AG20443 (cell line): ENCODE measurements around the gene CORO2A.

Experiments
- DNase-seq: peaks from one replicate; pipeline ENCODE4 v3.0.0; 2012; ENCODE audit warnings: low spot score, mixed read lengths

The CORO2A gene, protein sequence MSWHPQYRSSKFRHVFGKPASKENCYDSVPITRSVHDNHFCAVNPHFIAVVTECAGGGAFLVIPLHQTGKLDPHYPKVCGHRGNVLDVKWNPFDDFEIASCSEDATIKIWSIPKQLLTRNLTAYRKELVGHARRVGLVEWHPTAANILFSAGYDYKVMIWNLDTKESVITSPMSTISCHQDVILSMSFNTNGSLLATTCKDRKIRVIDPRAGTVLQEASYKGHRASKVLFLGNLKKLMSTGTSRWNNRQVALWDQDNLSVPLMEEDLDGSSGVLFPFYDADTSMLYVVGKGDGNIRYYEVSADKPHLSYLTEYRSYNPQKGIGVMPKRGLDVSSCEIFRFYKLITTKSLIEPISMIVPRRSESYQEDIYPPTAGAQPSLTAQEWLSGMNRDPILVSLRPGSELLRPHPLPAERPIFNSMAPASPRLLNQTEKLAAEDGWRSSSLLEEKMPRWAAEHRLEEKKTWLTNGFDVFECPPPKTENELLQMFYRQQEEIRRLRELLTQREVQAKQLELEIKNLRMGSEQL

GRCh38 chr9:98192503-98193335 is at the start of gene CORO2A:
CORO2A (minus strand) TSS chr9:98192637; CDS start chr9:98157660, 34,977 bp downstream.
- peak; percentile 95 for DNase-seq

GRCh38 chr9:98241357-98242300 is 49.2 kb upstream of the CORO2A start:
- DNase-seq = no peak

DNA sequence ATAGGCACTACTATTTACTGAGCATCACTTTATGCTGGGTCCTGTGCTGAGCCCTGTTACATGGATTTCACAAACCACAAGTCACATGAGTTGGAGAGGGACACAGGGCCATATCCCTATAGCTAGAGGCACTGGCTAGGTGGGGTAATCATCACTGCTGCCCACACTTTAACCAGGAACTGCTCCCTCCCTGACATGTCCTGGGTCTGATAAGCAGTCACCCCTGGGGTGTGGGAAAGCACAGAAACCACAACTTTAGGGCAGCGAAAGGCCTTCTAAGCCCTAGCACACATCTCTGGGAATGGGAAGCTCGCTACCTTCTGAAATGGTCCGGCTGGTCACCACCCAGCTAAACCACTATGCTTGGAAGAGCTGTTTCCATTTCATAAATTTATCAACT is 48.0 kb upstream of the CORO2A start:
- DNase-seq = no peak

- DNase-seq = no peak
Observed at GRCh38 chr9:98236901-98237487, 44.6 kb upstream of the CORO2A start.

DNA sequence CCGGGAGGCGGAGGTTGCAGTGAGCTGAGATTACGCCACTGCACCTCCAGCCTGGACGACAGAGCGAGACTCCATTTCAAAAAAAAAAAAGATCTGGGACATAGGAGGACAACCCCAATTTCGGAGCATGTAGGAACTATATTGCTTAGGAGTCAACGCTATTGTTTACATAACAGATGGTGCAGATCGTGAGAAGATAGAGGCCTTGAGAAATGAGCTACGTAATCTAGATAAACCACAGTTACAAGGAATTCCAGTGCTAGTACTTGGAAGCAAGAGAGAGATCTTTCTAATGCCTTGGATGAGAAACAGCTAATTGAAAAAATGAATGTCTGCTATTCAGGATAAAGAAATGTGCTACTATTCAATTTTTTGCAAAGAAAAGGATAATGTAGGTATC is 42.7 kb upstream of the CORO2A start:
- DNase-seq = no peak

DNA sequence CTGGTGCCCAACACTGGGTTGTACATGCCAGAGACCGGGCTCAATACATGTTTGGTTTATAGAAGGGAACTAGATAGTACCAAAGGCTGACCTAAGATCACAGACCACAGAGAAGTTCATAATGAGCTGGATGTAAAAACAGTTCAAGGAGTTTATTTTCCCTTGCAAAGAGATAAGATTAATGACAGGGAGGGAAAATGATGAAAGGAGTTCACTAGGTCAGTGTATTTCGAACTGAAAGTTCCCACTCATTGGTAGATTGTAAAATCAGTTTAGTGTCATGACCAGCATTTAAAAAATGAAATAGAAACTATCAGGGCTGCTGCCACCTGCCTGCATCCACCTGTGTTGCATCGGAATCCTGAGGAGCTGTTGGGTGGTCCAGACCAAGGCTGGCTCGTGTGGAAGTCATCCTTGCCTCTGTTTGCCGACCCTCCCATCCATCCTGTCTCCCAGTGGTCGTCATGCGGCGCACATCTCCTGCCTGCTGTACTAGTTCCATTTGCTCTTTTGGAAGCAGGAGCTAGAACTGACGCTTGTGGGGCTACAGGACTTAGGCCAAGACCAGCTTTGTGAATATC is 41.9 kb upstream of the CORO2A start:
- no peak for DNase-seq

DNA sequence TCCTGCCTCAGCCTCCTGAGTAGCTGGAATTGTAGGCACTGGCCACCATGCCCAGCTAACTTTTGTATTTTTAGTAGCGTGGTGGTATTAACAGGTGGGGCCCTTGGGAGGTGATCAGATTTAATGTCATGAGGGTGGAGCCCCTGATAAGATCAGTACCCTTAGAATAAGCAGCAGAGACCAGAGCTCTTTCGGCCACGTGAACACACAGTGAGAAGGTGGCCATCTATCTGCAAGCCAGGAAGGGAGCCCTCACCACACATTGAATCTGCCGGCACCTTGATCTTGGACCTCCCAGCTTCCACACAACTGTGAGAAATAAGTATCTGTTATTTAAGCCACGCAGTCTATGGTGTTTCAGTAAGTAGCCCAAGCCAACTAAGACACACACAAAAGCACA is 40.5 kb upstream of the CORO2A start:
- DNase-seq = no peak

- peak; percentile 81 for DNase-seq
Observed at GRCh38 chr9:98231770-98232478, 39.5 kb upstream of the CORO2A start.

- no peak for DNase-seq
Observed at GRCh38 chr9:98230789-98231188, 38.4 kb upstream of the CORO2A start.

GRCh38 chr9:98230304-98230703 is 37.9 kb upstream of the CORO2A start:
- no peak for DNase-seq

DNA sequence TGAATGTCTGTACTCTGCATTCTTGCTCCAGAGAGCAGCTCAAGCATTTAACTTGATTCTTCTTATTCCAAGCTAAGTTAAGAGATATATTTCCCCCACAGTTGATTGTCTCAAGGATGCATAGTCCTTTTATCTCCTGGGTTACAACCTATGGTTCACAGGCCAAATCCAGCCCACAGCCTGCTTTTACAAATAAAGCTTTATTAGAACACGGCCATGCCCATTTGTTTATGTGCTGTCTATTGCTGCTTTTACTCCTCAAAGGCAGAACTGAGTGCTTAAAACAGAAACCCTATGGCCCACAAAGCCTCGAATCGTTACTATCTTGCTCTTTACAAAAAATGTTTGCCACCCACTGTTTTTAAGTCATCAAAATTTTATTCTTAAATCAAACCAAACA is 37.2 kb upstream of the CORO2A start:
- DNase-seq = no peak

DNA sequence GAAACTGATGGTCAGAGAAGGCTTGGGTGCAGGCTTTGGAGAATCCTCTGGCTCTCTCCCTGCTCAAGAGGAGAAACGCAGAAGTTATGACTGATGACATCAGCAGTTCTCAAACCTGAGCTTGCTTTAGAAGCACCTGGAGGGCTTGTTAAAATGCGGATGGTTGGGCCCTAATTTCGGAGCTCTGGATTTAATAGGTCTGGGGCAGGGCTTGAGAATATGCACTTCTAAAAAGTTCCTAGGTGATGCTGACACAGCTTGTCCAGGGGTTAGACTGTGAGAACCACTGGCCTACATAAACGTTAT is 36.6 kb upstream of the CORO2A start:
- DNase-seq = no peak

- no peak for DNase-seq
Observed at GRCh38 chr9:98228392-98229089, 36.1 kb upstream of the CORO2A start.

- DNase-seq = no peak
Observed at GRCh38 chr9:98227883-98228282, 35.4 kb upstream of the CORO2A start.

- no peak for DNase-seq
Observed at GRCh38 chr9:98226957-98227356, 34.5 kb upstream of the CORO2A start.

GRCh38 chr9:98226516-98226915 is 34.1 kb upstream of the CORO2A start:
- DNase-seq = no peak

GRCh38 chr9:98225015-98225442 is 32.6 kb upstream of the CORO2A start:
- DNase-seq = no peak

- peak; percentile 94 for DNase-seq
Observed at GRCh38 chr9:98222885-98223691, 30.7 kb upstream of the CORO2A start.

GRCh38 chr9:98220911-98221310 is 28.5 kb upstream of the CORO2A start:
- no peak for DNase-seq
